Ishikawa (cell line): ENCODE data around the gene OR8A1.

Experiments
- CEBPB ChIP-seq: IDR thresholded peaks from 2 replicates; pipeline ENCODE4 v1.6.1; 2012
- CREB1 ChIP-seq: IDR thresholded peaks from 2 replicates; pipeline ENCODE4 v1.6.1; 2012; ENCODE audit warnings: low read depth
- EGR1 ChIP-seq: IDR thresholded peaks from 2 replicates; pipeline ENCODE4 v1.6.1; 2012
- EP300 ChIP-seq: IDR thresholded peaks from 2 replicates; pipeline ENCODE4 v1.6.1; 2012; ENCODE audit warnings: borderline replicate concordance
- FOXM1 ChIP-seq: IDR thresholded peaks from 2 replicates; pipeline ENCODE4 v1.6.1; 2012; ENCODE audit warnings: low read depth, borderline replicate concordance
- MAX ChIP-seq: IDR thresholded peaks from 2 replicates; pipeline ENCODE4 v1.6.1; 2012
- NFIC ChIP-seq: IDR thresholded peaks from 2 replicates; pipeline ENCODE4 v1.6.1; 2012
- RAD21 ChIP-seq: IDR thresholded peaks from 2 replicates; pipeline ENCODE4 v1.6.1; 2012; ENCODE audit warnings: low read depth
- REST ChIP-seq: IDR thresholded peaks from 2 replicates; pipeline ENCODE4 v1.6.1; 2012; ENCODE audit warnings: low read depth, mild to moderate bottlenecking
- TAF1 ChIP-seq: IDR thresholded peaks from 2 replicates; pipeline ENCODE4 v1.6.1; 2012; ENCODE audit warnings: low read depth, mild to moderate bottlenecking
- TCF12 ChIP-seq: IDR thresholded peaks from 2 replicates; pipeline ENCODE4 v1.6.1; 2012; ENCODE audit warnings: low read depth
- TEAD4 ChIP-seq: IDR thresholded peaks from 2 replicates; pipeline ENCODE4 v1.6.1; 2012
- USF1 ChIP-seq: IDR thresholded peaks from 2 replicates; pipeline ENCODE4 v1.6.1; 2012
- YY1 ChIP-seq: IDR thresholded peaks from 2 replicates; pipeline ENCODE4 v1.6.1; 2012; ENCODE audit warnings: low read depth
- ZBTB7A ChIP-seq: IDR thresholded peaks from 2 replicates; pipeline ENCODE4 v1.6.1; 2012; ENCODE audit warnings: low read depth

OR8A1 gene

GRCh38 chr11:124586238-124586860, 16.6 kb downstream of the OR8A1 start:
- TF ChIP-seq TCF12 (no peak), RAD21 (peak; percentile 57), NFIC (no peak), USF1 (no peak)

- TF ChIP-seq MAX (no peak), TEAD4 (no peak), ZBTB7A (no peak), EGR1 (no peak), TCF12 (no peak), NFIC (no peak), USF1 (no peak), CEBPB (no peak), REST (no peak), RAD21 (no peak), CREB1 (no peak)
Measured at GRCh38 chr11:124591430-124591829, 21.6 kb downstream of the OR8A1 start.

- TF ChIP-seq TEAD4 (no peak), REST (no peak), USF1 (no peak), MAX (no peak), TAF1 (no peak), TCF12 (no peak), EGR1 (no peak), RAD21 (no peak), CEBPB (no peak), FOXM1 (no peak), CREB1 (no peak), NFIC (no peak), YY1 (no peak), ZBTB7A (no peak), EP300 (no peak)
Measured at GRCh38 chr11:124592627-124593026, 22.8 kb downstream of the OR8A1 start.

- TF ChIP-seq ZBTB7A (no peak), EGR1 (no peak), TAF1 (no peak), RAD21 (no peak), FOXM1 (no peak), TEAD4 (no peak), NFIC (no peak), CREB1 (no peak), MAX (no peak), EP300 (no peak)
Measured at GRCh38 chr11:124595302-124595701, 25.5 kb downstream of the OR8A1 start.

- no peak for TF ChIP-seq YY1
- no peak for TF ChIP-seq TEAD4
- no peak for TF ChIP-seq ZBTB7A
- no peak for TF ChIP-seq NFIC
- no peak for TF ChIP-seq USF1
- TF ChIP-seq EGR1: no peak
- TF ChIP-seq TAF1: no peak
- TF ChIP-seq TCF12: no peak
- no peak for TF ChIP-seq FOXM1
- no peak for TF ChIP-seq MAX
- no peak for TF ChIP-seq EP300
- TF ChIP-seq RAD21: no peak
- no peak for TF ChIP-seq CREB1
- TF ChIP-seq CEBPB: no peak
- TF ChIP-seq REST: no peak
Measured at GRCh38 chr11:124597626-124598025, 27.8 kb downstream of the OR8A1 start.
